ENCODE data around the gene RPS6KC1.
"Not testable (repeated sequence)": the region's sequence is repeated elsewhere in the genome, so short reads cannot be mapped to it uniquely, and the experiment has no call there.

RPS6KC1 gene

GRCh38 chr1:213057264-213058059 lies 6.4 kb downstream of the RPS6KC1 start:
- DNase-seq = no peak

GRCh38 chr1:213060836-213061235 lies 9.8 kb downstream of the RPS6KC1 start:
- no peak for DNase-seq

- DNase-seq = no peak
Observed at GRCh38 chr1:213061263-213061662, 10.2 kb downstream of the RPS6KC1 start.

GRCh38 chr1:213065800-213066199 lies 14.8 kb downstream of the RPS6KC1 start:
- DNase-seq = no peak

GRCh38 chr1:213066363-213066762 lies 15.3 kb downstream of the RPS6KC1 start:
- no peak for DNase-seq

- no peak for DNase-seq
Observed at GRCh38 chr1:213067352-213067751, 16.3 kb downstream of the RPS6KC1 start.

- DNase-seq = no peak
Observed at GRCh38 chr1:213070406-213070805, 19.4 kb downstream of the RPS6KC1 start.

- no peak for DNase-seq
Observed at GRCh38 chr1:213075725-213076124, 24.7 kb downstream of the RPS6KC1 start.

- no peak for DNase-seq
Observed at GRCh38 chr1:213082420-213083111, 31.5 kb downstream of the RPS6KC1 start.

- DNase-seq = no peak
Observed at GRCh38 chr1:213083112-213083445, 32.0 kb downstream of the RPS6KC1 start.

GRCh38 chr1:213087911-213088310 lies 36.9 kb downstream of the RPS6KC1 start:
- no peak for DNase-seq

GRCh38 chr1:213089924-213090677 lies 39.1 kb downstream of the RPS6KC1 start:
- DNase-seq = no peak

GRCh38 chr1:213094446-213094845 lies 43.4 kb downstream of the RPS6KC1 start:
- no peak for DNase-seq

- DNase-seq = no peak
Observed at GRCh38 chr1:213095467-213095866, 44.4 kb downstream of the RPS6KC1 start.

- no peak for DNase-seq
Observed at GRCh38 chr1:213099682-213100399, 48.8 kb downstream of the RPS6KC1 start.

- not testable (repeated sequence) for DNase-seq
Observed at GRCh38 chr1:213100565-213100964, 49.5 kb downstream of the RPS6KC1 start.

- DNase-seq = no peak
Observed at GRCh38 chr1:213103377-213104306, 52.6 kb downstream of the RPS6KC1 start.

- DNase-seq = no peak
Observed at GRCh38 chr1:213104604-213105003, 53.6 kb downstream of the RPS6KC1 start.

- DNase-seq = no peak
Observed at GRCh38 chr1:213106298-213106697, 55.3 kb downstream of the RPS6KC1 start.

- no peak for DNase-seq
Observed at GRCh38 chr1:213107613-213108012, 56.6 kb downstream of the RPS6KC1 start.

GRCh38 chr1:213110349-213111300 lies 59.6 kb downstream of the RPS6KC1 start:
- no peak for DNase-seq
